Lower leg skin (tissue), 4 donors: ENCODE results near the gene SIGLEC9. TPM values are rescaled to one million over a fixed set of nuclear protein-coding genes. Genes with fewer than 3 reads are reported as not detected.
A peak's percentile ranks its signal among the peaks of the same experiment; 100 is the strongest.
"Not testable (repeated sequence)": the region's sequence is repeated elsewhere in the genome, so short reads cannot be mapped to it uniquely, and the experiment has no call there.

ENCODE experiments used
- DNase-seq, 2 donors: peaks; one replicate each; pipeline ENCODE4 v3.0.0-alpha.2; 2019; ENCODE audit warnings: low spot score in 2 of 2
- H3K4me3 ChIP-seq: fragments of 200-600 bp; sonication (generic); 2 replicates; pipeline ENCODE4 v1.5.1; 2017; ENCODE audit warnings: mild to moderate bottlenecking, low read depth; ENCODE audit not compliant: poor library complexity, severe bottlenecking
- POLR2A ChIP-seq, 2 donors: fragments of 450-650 bp; IDR thresholded peaks; one replicate each; pipeline ENCODE4 v1.6.1; 2016 to 2017; ENCODE audit warnings: antibody characterized with exemption in 2 of 2, mild to moderate bottlenecking in 1 of 2, moderate library complexity in 1 of 2
- WGBS, 2 donors: methylation state at CpG; one replicate each; pipeline ENCODE4 v1.1.5; 2018; 5-methylcytosine and 5-hydroxymethylcytosine counted together
- intact Hi-C: fragments of 100-400 bp; cut with DNase I; formaldehyde crosslinking; loops from one replicate; pipeline ENCODE4 v1.15.0; 2023; ENCODE audit warnings: low total_unique reads
- total RNA-seq, 4 donors: library from RNA; depleted of rRNA; stranded (reverse); fragments of >200 nt; gene quantifications; one replicate each; pipeline ENCODE4 v1.1.0, GENCODE V29; 2016
- TF ChIP-seq, protein P1 (sequence below), 3 donors: fragments of 450-650 bp; IDR thresholded peaks; one replicate each; pipeline ENCODE4 v1.5.1; 2016; ENCODE audit warnings: antibody characterized with exemption in 3 of 3, mild to moderate bottlenecking in 3 of 3, moderate library complexity in 2 of 3

SIGLEC9 gene
- total RNA-seq, 4 donors from 2014 or later, result 0.15 to 2.7 (median 1.2) TPM

DNA sequence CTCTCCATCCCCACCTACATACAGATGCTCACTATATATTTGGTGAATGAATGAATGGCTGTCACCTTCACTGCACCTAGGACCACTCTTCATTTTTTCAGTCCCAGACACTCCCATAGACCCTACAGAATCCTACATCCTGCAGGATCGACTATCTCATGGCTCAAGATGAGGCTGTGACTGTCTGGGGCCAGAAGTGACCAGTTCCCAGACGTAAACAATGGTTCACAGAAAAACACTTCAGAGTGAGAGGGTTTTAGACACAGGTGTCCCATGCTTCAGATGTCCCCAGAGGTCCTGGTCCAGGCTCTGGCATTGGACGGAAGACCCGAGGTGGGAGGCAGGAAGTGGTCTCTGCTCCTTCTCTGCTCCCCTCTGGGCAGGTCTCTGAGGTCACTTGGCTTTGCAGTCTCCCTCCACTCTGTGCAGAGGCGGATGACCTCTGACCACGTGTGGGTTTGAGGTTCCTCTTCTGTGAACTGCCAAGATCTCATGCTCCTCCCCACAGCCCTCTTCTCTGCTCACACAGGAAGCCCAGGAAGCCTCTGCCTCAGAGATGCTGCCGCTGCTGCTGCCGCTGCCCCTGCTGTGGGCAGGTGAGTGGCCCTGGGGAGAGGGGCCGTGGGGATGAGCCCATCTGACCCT lies 42.3 kb downstream of the SIGLEC9 start:
- WGBS, 2 donors, result 62 to 63% methylated on average over 9 of the region's 9 CpGs
- no peak overlapping the region for H3K4me3 ChIP-seq
- no peak for TF ChIP-seq POLR2A (IDR thresholded peaks at IDR 0.05)
- TF ChIP-seq, protein P1, sequence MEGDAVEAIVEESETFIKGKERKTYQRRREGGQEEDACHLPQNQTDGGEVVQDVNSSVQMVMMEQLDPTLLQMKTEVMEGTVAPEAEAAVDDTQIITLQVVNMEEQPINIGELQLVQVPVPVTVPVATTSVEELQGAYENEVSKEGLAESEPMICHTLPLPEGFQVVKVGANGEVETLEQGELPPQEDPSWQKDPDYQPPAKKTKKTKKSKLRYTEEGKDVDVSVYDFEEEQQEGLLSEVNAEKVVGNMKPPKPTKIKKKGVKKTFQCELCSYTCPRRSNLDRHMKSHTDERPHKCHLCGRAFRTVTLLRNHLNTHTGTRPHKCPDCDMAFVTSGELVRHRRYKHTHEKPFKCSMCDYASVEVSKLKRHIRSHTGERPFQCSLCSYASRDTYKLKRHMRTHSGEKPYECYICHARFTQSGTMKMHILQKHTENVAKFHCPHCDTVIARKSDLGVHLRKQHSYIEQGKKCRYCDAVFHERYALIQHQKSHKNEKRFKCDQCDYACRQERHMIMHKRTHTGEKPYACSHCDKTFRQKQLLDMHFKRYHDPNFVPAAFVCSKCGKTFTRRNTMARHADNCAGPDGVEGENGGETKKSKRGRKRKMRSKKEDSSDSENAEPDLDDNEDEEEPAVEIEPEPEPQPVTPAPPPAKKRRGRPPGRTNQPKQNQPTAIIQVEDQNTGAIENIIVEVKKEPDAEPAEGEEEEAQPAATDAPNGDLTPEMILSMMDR (IDR thresholded peaks at IDR 0.05), result no peak
- DNase-seq, result peak in 1 of 2 donors; percentile 46
- intact Hi-C loops, result no loop called here

DNA sequence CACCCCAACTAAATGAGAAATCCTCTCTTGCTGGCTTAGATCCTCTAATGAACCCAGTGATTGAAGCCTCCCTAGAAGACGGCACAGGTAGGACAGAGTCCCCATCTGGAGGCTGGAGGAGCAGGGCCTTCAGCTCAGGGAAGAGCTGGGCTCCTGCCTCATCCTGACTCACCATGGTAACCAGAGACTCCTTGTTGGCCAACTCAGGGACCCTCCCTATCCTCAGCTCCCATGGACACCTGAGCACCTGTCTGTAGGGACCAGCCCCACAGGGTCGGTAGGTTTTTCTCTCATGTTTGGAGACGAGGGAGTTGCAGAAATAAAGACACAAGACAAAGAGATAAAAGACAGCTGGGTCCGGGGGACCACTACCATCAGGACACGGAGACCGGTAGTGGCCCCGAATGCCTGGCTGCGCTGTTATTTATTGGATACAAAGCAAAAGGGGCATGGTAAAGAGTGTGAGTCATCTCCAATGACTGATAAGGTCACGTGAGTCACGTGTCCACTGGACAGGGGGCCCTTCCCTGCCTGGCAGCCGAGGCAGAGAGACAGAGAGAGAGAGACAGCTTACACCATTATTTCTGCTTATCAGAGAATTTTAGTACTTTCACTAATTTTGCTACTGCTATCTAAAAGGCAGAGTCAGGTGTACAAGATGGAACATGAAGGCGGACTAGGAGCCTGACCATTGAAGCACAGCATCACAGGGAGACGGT lies 44.0 kb downstream of the SIGLEC9 start:
- DNase-seq, result no peak

DNA sequence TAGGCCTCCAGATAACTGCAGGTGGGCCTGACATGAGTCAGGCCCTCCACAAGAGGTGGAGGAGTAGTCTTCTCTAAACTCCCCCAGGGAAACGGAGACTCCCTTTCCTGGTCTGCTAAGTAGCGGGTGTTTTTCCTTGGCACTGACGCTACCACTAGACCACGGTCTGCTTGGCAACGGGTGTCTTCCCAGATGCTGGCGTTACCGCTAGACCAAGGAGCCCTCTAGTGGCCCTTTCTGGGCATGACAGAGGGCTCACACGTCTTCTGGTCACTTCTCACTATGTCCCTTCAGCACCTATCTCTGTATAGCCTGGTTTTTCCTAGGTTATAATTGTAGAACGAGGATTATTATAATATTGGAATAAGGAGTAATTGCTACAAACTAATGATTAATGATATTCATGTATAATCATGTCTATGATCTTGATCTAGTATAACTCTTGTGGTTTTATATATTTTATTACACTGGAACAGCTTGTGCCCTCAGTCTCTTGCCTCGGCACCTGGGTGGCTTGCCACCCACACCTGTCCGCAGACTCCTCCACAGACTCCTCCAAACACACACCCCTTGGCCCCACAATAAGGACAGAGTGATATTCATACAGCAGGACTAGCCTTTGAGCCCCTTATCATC lies 44.7 kb downstream of the SIGLEC9 start:
- DNase-seq, result peak; percentile 66 to 92
- TF ChIP-seq, protein P1 (IDR thresholded peaks at IDR 0.05), result peak in 1 of 3 donors; percentile 67
- H3K4me3 ChIP-seq, intact Hi-C loops: not testable (repeated sequence)
- WGBS, 2 donors, result 8 to 9% methylated on average over 8 to 11 of the region's 11 CpGs

More for the DNA sequence above, 44.0 kb downstream of the SIGLEC9 start:
- intact Hi-C loops, result no loop called here
- WGBS, 2 donors, result 65 to 71% methylated on average over 13 of the region's 13 CpGs
- no peak overlapping the region for H3K4me3 ChIP-seq
- TF ChIP-seq, protein P1 (IDR thresholded peaks at IDR 0.05), result no peak
- no peak for TF ChIP-seq POLR2A (IDR thresholded peaks at IDR 0.05)

DNA sequence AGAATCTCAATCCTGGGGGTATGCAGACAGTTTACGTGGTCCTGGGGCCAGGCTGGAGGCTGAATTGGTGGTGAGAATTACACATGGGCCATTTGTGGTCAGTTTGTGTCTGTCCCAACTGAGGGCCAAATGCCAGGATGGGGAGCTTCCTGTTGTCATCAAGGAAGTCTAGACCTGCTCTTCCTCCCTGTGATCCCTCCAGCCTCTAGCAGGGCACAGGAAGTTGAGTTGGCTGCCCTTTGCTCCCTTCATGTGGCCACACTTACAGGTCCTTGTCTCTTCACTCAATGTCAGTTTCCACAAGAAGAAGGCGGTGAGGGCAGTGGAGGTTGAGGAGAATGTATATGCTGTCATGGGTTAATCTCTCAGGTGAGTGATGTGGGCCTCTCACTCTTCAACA lies 47.5 kb downstream of the SIGLEC9 start:
- intact Hi-C loops, result no loop called here
- H3K4me3 ChIP-seq, result no peak overlapping the region
- 79 to 91% methylated on average over 2 of the region's 2 CpGs for WGBS, 2 donors
- no peak for TF ChIP-seq POLR2A (IDR thresholded peaks at IDR 0.05)
- TF ChIP-seq, protein P1 (IDR thresholded peaks at IDR 0.05), result no peak
- DNase-seq, result no peak

DNA sequence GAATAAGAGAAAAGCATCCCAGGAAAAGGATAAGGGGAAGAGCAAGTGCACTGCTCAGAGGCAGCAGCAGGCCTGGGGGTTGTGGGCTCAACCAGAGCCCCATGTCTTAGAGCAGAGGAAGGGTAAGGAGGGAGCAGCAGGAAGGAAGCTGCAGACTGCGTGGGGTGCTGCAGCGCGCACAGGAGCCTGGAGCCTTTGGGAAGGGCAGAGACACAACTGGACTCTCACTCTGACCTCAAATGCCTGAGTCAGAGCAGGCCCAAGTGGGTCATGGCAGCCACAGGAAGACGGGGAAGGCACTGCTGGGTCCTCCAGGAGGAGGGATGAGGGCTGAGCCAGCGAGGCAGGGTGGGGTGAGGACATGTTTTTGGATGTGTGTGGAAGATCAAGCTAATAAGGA lies 49.0 kb downstream of the SIGLEC9 start:
- intact Hi-C loops, result no loop called here
- DNase-seq, result no peak
- TF ChIP-seq, protein P1 (IDR thresholded peaks at IDR 0.05), result no peak
- TF ChIP-seq POLR2A (IDR thresholded peaks at IDR 0.05), result no peak
- H3K4me3 ChIP-seq, result no peak overlapping the region
- 72 to 73% methylated on average over 5 of the region's 5 CpGs for WGBS, 2 donors
